Measurements from ENCODE around the gene CTNNA1. TPM values are rescaled to one million over a fixed set of nuclear protein-coding genes. Genes with fewer than 3 reads are reported as not detected.
A peak's percentile ranks its signal among the peaks of the same experiment; 100 is the strongest.

The CTNNA1 gene
- total RNA-seq, 1 donor from 2014 or later: 282 TPM

- no peaks in the 10 kb centered on the region for H3K27me3 Mint-ChIP-seq (ENCODE audit: low read depth)
- DNase-seq (ENCODE audit: low read depth, low spot score): no peak
- H3K36me3 Mint-ChIP-seq (ENCODE audit: low read depth): no peaks in the 10 kb centered on the region
- H3K4me1 Mint-ChIP-seq: peaks cover 28% of the 10 kb centered on the region
- TF ChIP-seq CTCF (conservative IDR thresholded peaks at IDR 0.05): no peak
- no peak overlapping the region for H3K27ac Mint-ChIP-seq (ENCODE audit: unreplicated experiment)
- H3K9me3 Mint-ChIP-seq: no peaks in the 10 kb centered on the region
- H3K4me3 Mint-ChIP-seq: no peak overlapping the region
Measured at GRCh38 chr5:138720840-138721239, 32.4 kb upstream of the CTNNA1 start.

- DNase-seq (ENCODE audit: low read depth, low spot score): no peak
- no peak for TF ChIP-seq CTCF (conservative IDR thresholded peaks at IDR 0.05)
- no peaks in the 10 kb centered on the region for H3K27me3 Mint-ChIP-seq (ENCODE audit: low read depth)
- peaks cover 27% of the 10 kb centered on the region for H3K4me1 Mint-ChIP-seq
- H3K4me3 Mint-ChIP-seq: no peak overlapping the region
- no peaks in the 10 kb centered on the region for H3K36me3 Mint-ChIP-seq (ENCODE audit: low read depth)
- H3K27ac Mint-ChIP-seq (ENCODE audit: unreplicated experiment): no peak overlapping the region
- H3K9me3 Mint-ChIP-seq: no peaks in the 10 kb centered on the region
Measured at GRCh38 chr5:138721979-138722378, 31.2 kb upstream of the CTNNA1 start.

- H3K36me3 Mint-ChIP-seq (ENCODE audit: low read depth): no peaks in the 10 kb centered on the region
- H3K4me3 Mint-ChIP-seq: no peak overlapping the region
- no peaks in the 10 kb centered on the region for H3K27me3 Mint-ChIP-seq (ENCODE audit: low read depth)
- no peak overlapping the region for H3K27ac Mint-ChIP-seq (ENCODE audit: unreplicated experiment)
- H3K9me3 Mint-ChIP-seq: no peaks in the 10 kb centered on the region
- H3K4me1 Mint-ChIP-seq: peaks cover 31% of the 10 kb centered on the region
- TF ChIP-seq CTCF (conservative IDR thresholded peaks at IDR 0.05): no peak
- DNase-seq (ENCODE audit: low read depth, low spot score): no peak
Measured at GRCh38 chr5:138722544-138723177, 30.6 kb upstream of the CTNNA1 start.

- no peak for DNase-seq (ENCODE audit: low read depth, low spot score)
- Mint-ChIP-seq H3K4me1 (peaks cover 31% of the 10 kb centered on the region), H3K27me3 (ENCODE audit: low read depth) (no peaks in the 10 kb centered on the region), H3K27ac (ENCODE audit: unreplicated experiment) (no peak overlapping the region), H3K36me3 (ENCODE audit: low read depth) (no peaks in the 10 kb centered on the region), H3K9me3 (no peaks in the 10 kb centered on the region), H3K4me3 (no peak overlapping the region)
- TF ChIP-seq CTCF (conservative IDR thresholded peaks at IDR 0.05): no peak
Measured at GRCh38 chr5:138724470-138725146, 28.6 kb upstream of the CTNNA1 start.

GRCh38 chr5:138725153-138725817 lies 27.9 kb upstream of the CTNNA1 start:
- Mint-ChIP-seq H3K27me3 (ENCODE audit: low read depth) (no peaks in the 10 kb centered on the region), H3K4me3 (no peak overlapping the region), H3K36me3 (ENCODE audit: low read depth) (no peaks in the 10 kb centered on the region), H3K27ac (ENCODE audit: unreplicated experiment) (peak overlapping the region; percentile 92), H3K4me1 (peaks cover 31% of the 10 kb centered on the region), H3K9me3 (no peaks in the 10 kb centered on the region)
- peak; percentile 9 for DNase-seq (ENCODE audit: low read depth, low spot score)
- TF ChIP-seq CTCF (conservative IDR thresholded peaks at IDR 0.05): no peak
